SK-N-SH treated with all-trans-retinoic acid at 6 μM for 48 hours (cell line): Measurements from ENCODE around the gene ARHGAP26.

ENCODE experiments used
- GLIS3 ChIP-seq: fragments of 250-450 bp; sonication (Bioruptor Pico); IDR thresholded peaks from 2 replicates; pipeline ENCODE4 v1.5.0; 2020; ENCODE audit warnings: mild to moderate bottlenecking, moderate library complexity
- PATZ1 ChIP-seq: fragments of 250-450 bp; sonication (Bioruptor Pico); IDR thresholded peaks from 2 replicates; pipeline ENCODE4 v1.8.0; 2020; ENCODE audit warnings: mild to moderate bottlenecking, moderate library complexity, borderline replicate concordance
- RARB ChIP-seq: fragments of 250-450 bp; sonication (Bioruptor Pico); IDR thresholded peaks from 2 replicates; pipeline ENCODE4 v1.8.0; 2021; ENCODE audit warnings: mild to moderate bottlenecking, moderate library complexity
- TCF4 ChIP-seq: fragments of 250-450 bp; sonication (Bioruptor Pico); IDR thresholded peaks from 2 replicates; pipeline ENCODE4 v1.8.0; 2021; ENCODE audit warnings: mild to moderate bottlenecking, moderate library complexity, borderline replicate concordance
- ZC3H10 ChIP-seq: fragments of 250-450 bp; sonication (Bioruptor Pico); IDR thresholded peaks from 2 replicates; pipeline ENCODE4 v1.5.1; 2021; ENCODE audit warnings: mild to moderate bottlenecking, moderate library complexity
- ZFP3 ChIP-seq: fragments of 250-450 bp; sonication (Bioruptor Pico); IDR thresholded peaks from 2 replicates; pipeline ENCODE4 v1.5.0; 2020; ENCODE audit warnings: mild to moderate bottlenecking, moderate library complexity
- ZFP30 ChIP-seq: fragments of 450-650 bp; formaldehyde crosslinking; IDR thresholded peaks from 2 replicates; pipeline ENCODE4 v1.5.0; 2022; ENCODE audit warnings: mild to moderate bottlenecking, moderate library complexity
- ZNF8 ChIP-seq: fragments of 450-650 bp; formaldehyde crosslinking; IDR thresholded peaks from 2 replicates; pipeline ENCODE4 v1.5.0; 2020; ENCODE audit warnings: mild to moderate bottlenecking, moderate library complexity

- TF ChIP-seq ZC3H10 (CRISPR knock-in tag) = no peak
- no peak for TF ChIP-seq ZFP3 (CRISPR knock-in tag)
- no peak for TF ChIP-seq PATZ1 (CRISPR knock-in tag)
- no peak for TF ChIP-seq ZNF8 (CRISPR knock-in tag)
- no peak for TF ChIP-seq ZFP30 (CRISPR knock-in tag)
- TF ChIP-seq TCF4 = no peak
- no peak for TF ChIP-seq RARB
- TF ChIP-seq GLIS3 (CRISPR knock-in tag) = no peak
Observed at GRCh38 chr5:143247134-143247815, 477.1 kb downstream of the ARHGAP26 start.
